Neural cell (in vitro differentiated cells): Measurements from ENCODE around the gene PTPRD. TPM values are rescaled to one million over a fixed set of nuclear protein-coding genes. Genes with fewer than 3 reads are reported as not detected.

ENCODE experiments used
- H2AFZ ChIP-seq: fragments of 200-600, 300-800 bp; sonication (generic), shearing (Covaris generic); 2 replicates; pipeline ENCODE4 v1.6.0; 2014; ENCODE audit warnings: low read depth, mild to moderate bottlenecking, antibody characterized with exemption, low read length, moderate library complexity
- H3F3A ChIP-seq: fragments of 200-600 bp; shearing (Covaris generic); 2 replicates; pipeline ENCODE4 v1.6.1; 2016; ENCODE audit warnings: mild to moderate bottlenecking, moderate library complexity, mixed read lengths, antibody characterized with exemption, low read length; ENCODE audit not compliant: insufficient read depth, poor library complexity, severe bottlenecking
- H3K27ac ChIP-seq: fragments of 200-600, 300-800 bp; sonication (generic), shearing (Covaris generic); 2 replicates; pipeline ENCODE4 v1.5.1; 2014; ENCODE audit warnings: mild to moderate bottlenecking, low read length, moderate library complexity
- H3K27me3 ChIP-seq: fragments of 300-800, 200-600 bp; sonication (generic), shearing (Covaris generic); 2 replicates; pipeline ENCODE4 v1.6.0; 2014; ENCODE audit warnings: mild to moderate bottlenecking, low read depth, low read length, moderate library complexity; ENCODE audit not compliant: insufficient read depth
- H3K36me3 ChIP-seq: fragments of 300-800, 200-600 bp; sonication (generic), shearing (Covaris generic); 2 replicates; pipeline ENCODE4 v1.5.1; 2014; ENCODE audit warnings: mild to moderate bottlenecking, antibody characterized with exemption, low read length, moderate library complexity; ENCODE audit not compliant: insufficient read depth
- H3K4me2 ChIP-seq: fragments of 300-800, 200-600 bp; sonication (generic), shearing (Covaris generic); 2 replicates; pipeline ENCODE4 v1.6.0; 2014; ENCODE audit warnings: mild to moderate bottlenecking, low read length
- H3K4me3 ChIP-seq: fragments of 300-800, 200-600 bp; sonication (generic), shearing (Covaris generic); 2 replicates; pipeline ENCODE4 v1.5.1; 2014; ENCODE audit warnings: mild to moderate bottlenecking, low read length, moderate library complexity
- H3K79me2 ChIP-seq: fragments of 200-600 bp; shearing (Covaris generic); replicated peaks from 2 replicates; pipeline ENCODE4 v1.6.0; 2014; ENCODE audit warnings: mild to moderate bottlenecking, low read length, moderate library complexity; ENCODE audit not compliant: insufficient read depth
- H3K9ac ChIP-seq: fragments of 300-800, 200-600 bp; sonication (generic), shearing (Covaris generic); 2 replicates; pipeline ENCODE4 v1.6.1; 2016; ENCODE audit warnings: mild to moderate bottlenecking, low read length, mixed read lengths
- H3K9me2 ChIP-seq: fragments of 200-600 bp; shearing (Covaris generic); 2 replicates; pipeline ENCODE4 v1.6.1; 2016; ENCODE audit warnings: mild to moderate bottlenecking, low read length, mixed read lengths; ENCODE audit not compliant: insufficient read depth
- H3K9me3 ChIP-seq: fragments of 200-600, 300-800 bp; sonication (generic), shearing (Covaris generic); 2 replicates; pipeline ENCODE4 v1.6.1; 2016; ENCODE audit warnings: mild to moderate bottlenecking, mixed run types, low read length, moderate library complexity, mixed read lengths
- H4K20me1 ChIP-seq: fragments of 200-600 bp; shearing (Covaris generic); 2 replicates; pipeline ENCODE4 v1.6.1; 2016; ENCODE audit warnings: mild to moderate bottlenecking, mixed run types; ENCODE audit not compliant: insufficient read depth
- CTCF ChIP-seq: fragments of 450-650 bp; IDR thresholded peaks from 2 replicates; pipeline ENCODE4 v1.5.1; 2014; ENCODE audit warnings: antibody characterized with exemption, mild to moderate bottlenecking, moderate library complexity; ENCODE audit not compliant: poor library complexity, severe bottlenecking
- EP300 ChIP-seq: fragments of 450-650 bp; conservative IDR thresholded peaks from 2 replicates; pipeline ENCODE4 v1.6.1; 2014; ENCODE audit warnings: antibody characterized with exemption, mild to moderate bottlenecking, moderate library complexity; ENCODE audit not compliant: poor library complexity, severe bottlenecking
- EZH2 ChIP-seq: fragments of 200-600, 300-800 bp; shearing (Covaris generic), sonication (generic); IDR thresholded peaks from 2 replicates; pipeline ENCODE4 v1.6.1; 2014; ENCODE audit warnings: antibody characterized with exemption, low read length, borderline replicate concordance, mild to moderate bottlenecking; ENCODE audit not compliant: insufficient read depth, poor library complexity, severe bottlenecking
- MXI1 ChIP-seq: fragments of 450-650 bp; conservative IDR thresholded peaks from 2 replicates; pipeline ENCODE4 v1.6.1; 2014; ENCODE audit warnings: antibody characterized with exemption, mild to moderate bottlenecking; ENCODE audit not compliant: poor library complexity, severe bottlenecking
- POLR2AphosphoS5 ChIP-seq: IDR thresholded peaks from 2 replicates; pipeline ENCODE4 v1.6.1; 2012
- RAD21 ChIP-seq: fragments of 450-650 bp; conservative IDR thresholded peaks from 2 replicates; pipeline ENCODE4 v1.6.1; 2014; ENCODE audit warnings: antibody characterized with exemption, mild to moderate bottlenecking, moderate library complexity
- SMC3 ChIP-seq: fragments of 450-650 bp; conservative IDR thresholded peaks from 2 replicates; pipeline ENCODE4 v1.6.1; 2014; ENCODE audit warnings: antibody characterized with exemption, mild to moderate bottlenecking, moderate library complexity; ENCODE audit not compliant: poor library complexity
- TAF1 ChIP-seq: IDR thresholded peaks from 2 replicates; pipeline ENCODE4 v1.6.1; 2012; ENCODE audit warnings: low read depth
- polyA plus RNA-seq: library from polyadenylated mRNA; depleted of rRNA; stranded (reverse); fragments of >200 nt; gene quantifications from 2 replicates; pipeline ENCODE4 v1.2.3, GENCODE V29; 2014
- TF ChIP-seq, protein P1 (sequence below): IDR thresholded peaks from 2 replicates; pipeline ENCODE4 v1.6.1; 2012; ENCODE audit warnings: borderline replicate concordance

The PTPRD gene
- polyA plus RNA-seq, 1 donor from 2014 or later = 143 TPM

DNA sequence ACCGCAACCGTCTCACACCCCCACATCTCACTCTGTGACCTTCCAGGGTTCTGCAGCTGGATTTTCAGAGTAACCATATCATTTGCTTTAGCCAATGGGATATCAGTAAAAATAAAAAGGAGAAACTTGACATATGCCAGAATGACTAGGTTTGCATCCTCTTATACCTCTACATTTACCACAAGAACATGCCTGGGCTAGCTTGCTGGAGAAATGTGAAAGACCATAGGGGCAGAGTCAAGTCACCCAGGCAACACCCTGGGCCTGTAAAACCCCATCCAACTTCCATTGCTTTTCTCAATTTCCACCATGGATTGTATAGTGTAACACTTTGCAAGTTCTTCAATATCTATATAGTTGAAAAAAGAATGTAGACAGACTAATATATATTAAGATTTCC lies 731.1 kb downstream of the PTPRD start:
- Histone ChIP-seq H3K27me3 (no peaks in the 10 kb centered on the region), H3K4me3 (no peak overlapping the region), H3F3A (no peaks in the 10 kb centered on the region), H3K79me2 (no peaks in the 10 kb centered on the region), H2AFZ (no peak overlapping the region), H4K20me1 (no peaks in the 10 kb centered on the region), H3K4me2 (no peak overlapping the region), H3K36me3 (no peaks in the 10 kb centered on the region), H3K9ac (no peak overlapping the region), H3K9me2 (no peaks in the 10 kb centered on the region), H3K27ac (no peak overlapping the region), H3K9me3 (no peaks in the 10 kb centered on the region)
- TF ChIP-seq CTCF (no peak), SMC3 (no peak), EZH2 (no peak), RAD21 (no peak), EP300 (no peak), TAF1 (no peak), POLR2AphosphoS5 (no peak), MXI1 (no peak)
- TF ChIP-seq, protein P1, sequence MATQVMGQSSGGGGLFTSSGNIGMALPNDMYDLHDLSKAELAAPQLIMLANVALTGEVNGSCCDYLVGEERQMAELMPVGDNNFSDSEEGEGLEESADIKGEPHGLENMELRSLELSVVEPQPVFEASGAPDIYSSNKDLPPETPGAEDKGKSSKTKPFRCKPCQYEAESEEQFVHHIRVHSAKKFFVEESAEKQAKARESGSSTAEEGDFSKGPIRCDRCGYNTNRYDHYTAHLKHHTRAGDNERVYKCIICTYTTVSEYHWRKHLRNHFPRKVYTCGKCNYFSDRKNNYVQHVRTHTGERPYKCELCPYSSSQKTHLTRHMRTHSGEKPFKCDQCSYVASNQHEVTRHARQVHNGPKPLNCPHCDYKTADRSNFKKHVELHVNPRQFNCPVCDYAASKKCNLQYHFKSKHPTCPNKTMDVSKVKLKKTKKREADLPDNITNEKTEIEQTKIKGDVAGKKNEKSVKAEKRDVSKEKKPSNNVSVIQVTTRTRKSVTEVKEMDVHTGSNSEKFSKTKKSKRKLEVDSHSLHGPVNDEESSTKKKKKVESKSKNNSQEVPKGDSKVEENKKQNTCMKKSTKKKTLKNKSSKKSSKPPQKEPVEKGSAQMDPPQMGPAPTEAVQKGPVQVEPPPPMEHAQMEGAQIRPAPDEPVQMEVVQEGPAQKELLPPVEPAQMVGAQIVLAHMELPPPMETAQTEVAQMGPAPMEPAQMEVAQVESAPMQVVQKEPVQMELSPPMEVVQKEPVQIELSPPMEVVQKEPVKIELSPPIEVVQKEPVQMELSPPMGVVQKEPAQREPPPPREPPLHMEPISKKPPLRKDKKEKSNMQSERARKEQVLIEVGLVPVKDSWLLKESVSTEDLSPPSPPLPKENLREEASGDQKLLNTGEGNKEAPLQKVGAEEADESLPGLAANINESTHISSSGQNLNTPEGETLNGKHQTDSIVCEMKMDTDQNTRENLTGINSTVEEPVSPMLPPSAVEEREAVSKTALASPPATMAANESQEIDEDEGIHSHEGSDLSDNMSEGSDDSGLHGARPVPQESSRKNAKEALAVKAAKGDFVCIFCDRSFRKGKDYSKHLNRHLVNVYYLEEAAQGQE = no peak

- H3K9me2 ChIP-seq = no peaks in the 10 kb centered on the region
- H3K36me3 ChIP-seq = no peaks in the 10 kb centered on the region
- H3K9me3 ChIP-seq = no peaks in the 10 kb centered on the region
- TF ChIP-seq, protein P1 = no peak
- no peak for TF ChIP-seq MXI1
- TF ChIP-seq CTCF = no peak
- TF ChIP-seq EP300 = no peak
- no peak for TF ChIP-seq TAF1
- no peak for TF ChIP-seq RAD21
- no peak for TF ChIP-seq SMC3
- no peaks in the 10 kb centered on the region for H3F3A ChIP-seq
- no peaks in the 10 kb centered on the region for H4K20me1 ChIP-seq
- H3K4me2 ChIP-seq = no peak overlapping the region
- H3K27me3 ChIP-seq = no peaks in the 10 kb centered on the region
- H2AFZ ChIP-seq = no peak overlapping the region
- no peak overlapping the region for H3K9ac ChIP-seq
- H3K79me2 ChIP-seq = no peaks in the 10 kb centered on the region
- H3K4me3 ChIP-seq = no peak overlapping the region
- H3K27ac ChIP-seq = no peak overlapping the region
Measured at GRCh38 chr9:9874270-9874669, 738.5 kb downstream of the PTPRD start.
